Endometrium (tissue), 2 donors: ENCODE measurements around the gene DIRAS2.

ENCODE experiments used
- FAIRE-seq: peaks from 2 replicates; lab custom pipeline; 2012; peaks lifted over from hg19 to GRCh38; lab: Jason Lieb, UNC
- donor health status: control.
- donor health status: control.

The DIRAS2 gene

GRCh38 chr9:90612957-90613356, 29.7 kb downstream of the DIRAS2 start:
- no peak for FAIRE-seq

DNA sequence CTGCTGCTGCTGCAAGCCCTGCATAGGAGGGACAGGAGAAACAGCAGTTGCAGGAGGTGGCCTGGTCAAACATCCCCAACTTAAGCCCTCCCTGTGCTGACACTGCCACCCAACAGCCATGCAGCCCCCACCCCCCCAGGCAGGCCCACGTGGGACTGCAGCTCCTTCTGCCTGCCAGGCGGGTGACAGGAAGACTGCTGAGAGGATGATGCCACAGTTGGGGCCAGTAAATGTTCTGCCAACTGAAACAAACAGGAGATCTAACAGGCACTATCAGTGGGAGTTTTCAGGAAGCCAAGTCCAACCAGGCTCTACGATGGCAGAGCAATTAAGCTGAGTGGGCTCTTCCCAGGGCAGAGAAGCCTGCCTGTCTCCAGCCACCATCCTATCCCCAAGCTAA, 31.1 kb downstream of the DIRAS2 start:
- FAIRE-seq: no peak

DNA sequence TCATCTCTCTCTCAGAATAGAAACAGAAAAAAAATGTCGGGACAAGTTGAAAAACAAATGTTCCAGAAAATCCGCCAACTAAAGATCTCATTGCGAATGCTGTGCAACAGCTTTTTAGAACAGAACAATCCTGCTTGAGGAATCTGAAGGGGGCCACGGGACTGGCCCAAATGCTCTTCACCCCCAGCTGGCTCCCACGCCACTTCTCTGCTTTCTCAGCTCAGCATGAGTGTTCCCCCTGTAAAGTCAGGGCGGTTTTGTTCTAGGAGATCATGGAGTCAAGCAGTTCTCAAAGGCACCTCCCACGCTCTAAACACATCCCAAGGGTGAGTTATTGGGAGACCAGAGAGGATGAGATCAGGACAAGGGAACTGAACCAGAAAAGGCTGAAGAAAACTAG, 31.5 kb downstream of the DIRAS2 start:
- FAIRE-seq: no peak

DNA sequence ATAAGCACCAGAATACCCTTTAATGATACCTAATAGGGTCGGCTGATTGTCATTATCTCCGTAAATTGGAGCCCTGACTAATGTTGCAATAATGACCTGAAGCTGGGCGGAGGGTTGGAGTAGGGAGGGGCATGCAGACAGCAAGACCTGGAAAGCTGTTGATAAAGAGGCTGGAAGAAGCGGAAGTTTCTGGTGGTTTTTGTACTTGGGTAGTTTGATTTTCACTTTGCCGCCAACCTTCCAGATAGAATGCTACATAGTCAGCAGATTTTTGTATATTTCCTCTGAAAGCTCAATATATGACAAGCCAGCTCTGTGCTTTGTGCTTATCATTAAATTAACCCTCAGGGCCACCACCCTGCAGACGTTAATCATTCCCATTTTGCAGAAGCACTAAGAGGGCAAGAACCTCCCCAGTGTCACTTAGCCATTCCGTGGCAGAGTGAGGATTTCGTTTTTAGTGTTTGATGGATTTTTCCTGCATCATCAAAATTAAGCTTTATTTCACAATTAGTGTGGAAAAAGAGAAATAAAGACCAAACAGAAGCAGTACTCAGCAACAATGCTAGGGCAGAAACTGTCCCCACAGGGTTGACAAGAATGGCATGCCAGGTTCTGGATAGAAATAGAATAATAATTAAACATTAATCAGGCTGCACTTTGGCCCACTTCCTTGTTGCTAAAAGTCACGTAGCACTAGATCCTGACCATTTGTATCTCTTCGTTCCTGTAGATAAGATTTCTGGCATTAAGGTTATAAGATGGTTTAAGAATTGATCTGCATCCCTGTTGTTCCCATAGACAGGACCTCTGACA, 34.7 kb downstream of the DIRAS2 start:
- FAIRE-seq: no peak

DNA sequence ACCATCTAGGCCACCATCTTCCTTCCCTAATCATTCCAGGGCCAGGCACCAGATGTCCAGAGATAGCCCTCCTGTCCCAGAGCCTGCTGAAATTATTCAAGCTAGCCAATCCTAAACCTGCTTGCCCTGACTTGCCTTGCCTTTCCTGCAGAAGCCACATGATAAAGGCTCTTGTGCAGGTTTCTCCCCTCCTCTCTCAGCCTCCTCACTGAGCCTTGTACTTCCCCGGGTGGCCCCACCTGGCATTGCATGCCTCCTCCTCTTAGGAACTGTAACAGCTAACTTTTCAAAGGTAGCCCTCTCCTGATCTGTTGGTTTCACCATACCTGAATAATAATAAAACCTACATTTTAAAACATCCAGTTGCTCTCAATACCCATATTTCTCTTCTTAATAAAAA, 42.6 kb downstream of the DIRAS2 start:
- FAIRE-seq: no peak

DNA sequence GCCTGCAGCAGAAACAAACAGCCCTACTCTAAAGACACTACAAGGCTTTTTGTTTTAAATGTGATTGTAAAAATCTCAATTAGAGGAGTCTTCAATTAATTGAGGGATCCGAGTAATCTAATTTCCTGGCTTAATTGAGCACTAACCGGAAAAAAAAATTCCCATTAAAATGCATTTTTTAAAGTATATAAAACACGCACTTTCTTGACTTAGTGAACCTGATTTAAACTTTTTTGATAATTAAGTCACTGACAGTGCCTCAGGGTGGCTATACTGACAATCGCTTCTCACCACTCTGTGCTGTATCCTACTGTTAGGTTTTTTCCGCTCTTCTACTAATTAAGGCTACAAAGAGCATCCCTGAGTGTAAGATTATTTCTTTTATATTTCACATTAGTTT, 44.4 kb downstream of the DIRAS2 start:
- FAIRE-seq: no peak

GRCh38 chr9:90593646-90594045, 49.0 kb downstream of the DIRAS2 start:
- FAIRE-seq: no peak

GRCh38 chr9:90580576-90580975, 62.0 kb downstream of the DIRAS2 start:
- no peak for FAIRE-seq

DNA sequence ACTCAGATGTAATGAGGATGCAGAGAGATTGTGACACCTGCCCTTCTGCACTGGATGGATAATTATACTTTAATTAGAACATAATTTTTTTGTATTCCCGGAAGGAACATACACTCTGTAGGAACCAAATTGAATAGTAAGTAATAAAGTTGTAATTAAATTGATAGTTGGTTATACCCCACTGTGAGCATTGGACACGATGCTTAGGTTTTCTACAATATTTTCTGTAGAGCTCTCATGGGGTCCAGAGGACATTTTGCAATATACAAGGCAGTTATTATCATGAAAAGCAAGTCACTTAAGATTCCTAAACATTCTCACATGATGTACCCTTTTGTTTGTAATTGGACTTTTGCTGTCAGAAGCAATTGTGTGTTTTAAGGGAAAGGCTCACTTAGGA, 63.4 kb downstream of the DIRAS2 start:
- FAIRE-seq: no peak

GRCh38 chr9:90578126-90578815, 64.4 kb downstream of the DIRAS2 start:
- FAIRE-seq: no peak

DNA sequence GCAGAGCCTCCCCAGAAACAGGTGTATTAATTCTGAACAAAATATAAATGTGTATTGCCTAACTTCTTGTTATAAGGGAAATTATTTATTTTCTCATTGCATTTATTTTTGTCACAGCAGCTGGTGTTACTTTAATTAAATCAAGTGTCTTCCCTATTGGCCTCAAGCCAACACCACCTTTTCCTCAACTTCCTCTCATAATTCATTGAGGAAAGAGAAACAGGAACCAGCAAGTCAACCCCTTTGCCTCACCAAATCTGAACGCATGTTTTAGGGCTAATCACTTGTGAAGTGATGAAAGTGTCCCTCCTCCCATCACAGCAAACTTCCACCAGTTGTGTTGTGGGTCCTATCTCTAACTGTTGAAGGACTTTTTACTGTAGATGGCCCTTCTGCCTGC, 73.1 kb downstream of the DIRAS2 start:
- FAIRE-seq: no peak

- no peak for FAIRE-seq
Measured at GRCh38 chr9:90568667-90569066, 74.0 kb downstream of the DIRAS2 start.

GRCh38 chr9:90562229-90562628, 80.4 kb downstream of the DIRAS2 start:
- FAIRE-seq: no peak
